ENCODE results near the gene DUS2.

DNA sequence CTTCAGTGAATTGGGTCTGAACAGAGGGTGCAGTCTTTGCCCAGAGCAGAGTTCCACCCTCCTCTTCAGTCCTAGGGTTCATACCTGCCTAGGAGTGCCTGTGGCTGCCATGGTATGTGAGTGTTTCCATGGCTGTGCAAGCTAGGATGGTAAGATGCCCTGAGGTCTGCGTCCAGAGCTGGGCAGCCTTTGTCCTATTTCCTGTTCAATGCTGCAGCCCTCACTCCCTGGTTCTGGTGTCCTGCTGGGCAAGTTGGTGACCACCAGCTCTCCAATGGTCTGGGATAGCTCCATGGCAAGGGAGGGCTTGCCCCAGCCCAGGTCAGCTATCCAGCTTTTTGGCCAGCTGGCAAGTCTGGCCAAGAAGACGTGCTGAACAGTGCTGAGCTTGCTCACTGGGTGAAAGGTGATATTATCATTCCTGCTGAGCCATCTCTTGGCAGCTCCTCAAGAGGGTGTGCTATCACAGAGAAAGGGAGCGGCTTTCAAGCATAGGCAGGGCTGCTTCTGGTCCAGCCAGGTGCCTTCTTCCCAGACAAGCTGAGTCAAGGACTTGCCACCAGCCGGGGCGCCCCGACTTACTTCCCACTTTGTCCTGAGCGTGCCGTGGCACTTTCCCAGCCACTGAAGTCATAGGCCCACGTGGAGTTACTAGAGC, 49.1 kb downstream of the DUS2 start:
- TF ChIP-seq, protein P1, sequence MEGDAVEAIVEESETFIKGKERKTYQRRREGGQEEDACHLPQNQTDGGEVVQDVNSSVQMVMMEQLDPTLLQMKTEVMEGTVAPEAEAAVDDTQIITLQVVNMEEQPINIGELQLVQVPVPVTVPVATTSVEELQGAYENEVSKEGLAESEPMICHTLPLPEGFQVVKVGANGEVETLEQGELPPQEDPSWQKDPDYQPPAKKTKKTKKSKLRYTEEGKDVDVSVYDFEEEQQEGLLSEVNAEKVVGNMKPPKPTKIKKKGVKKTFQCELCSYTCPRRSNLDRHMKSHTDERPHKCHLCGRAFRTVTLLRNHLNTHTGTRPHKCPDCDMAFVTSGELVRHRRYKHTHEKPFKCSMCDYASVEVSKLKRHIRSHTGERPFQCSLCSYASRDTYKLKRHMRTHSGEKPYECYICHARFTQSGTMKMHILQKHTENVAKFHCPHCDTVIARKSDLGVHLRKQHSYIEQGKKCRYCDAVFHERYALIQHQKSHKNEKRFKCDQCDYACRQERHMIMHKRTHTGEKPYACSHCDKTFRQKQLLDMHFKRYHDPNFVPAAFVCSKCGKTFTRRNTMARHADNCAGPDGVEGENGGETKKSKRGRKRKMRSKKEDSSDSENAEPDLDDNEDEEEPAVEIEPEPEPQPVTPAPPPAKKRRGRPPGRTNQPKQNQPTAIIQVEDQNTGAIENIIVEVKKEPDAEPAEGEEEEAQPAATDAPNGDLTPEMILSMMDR (conservative IDR thresholded peaks at IDR 0.05; ENCODE audit: low read length), result no peak
- no peak for TF ChIP-seq EZH2phosphoT487 (IDR thresholded peaks at IDR 0.05; ENCODE audit: borderline replicate concordance, low read depth, low read length)

Measured in OCI-LY7 (cell line).